IMR-90 (cell line): ENCODE measurements around the gene MACROD1. TPM values are rescaled to one million over a fixed set of nuclear protein-coding genes. Genes with fewer than 3 reads are reported as not detected.

ENCODE experiments used
- ATAC-seq: fragments of 200-7000 bp; cut with Tn5 transposase; 2 replicates; pipeline ENCODE4 v1.9.1; 2020; ENCODE audit warnings: low read depth, mild to moderate bottlenecking, moderate library complexity
- BruUV-seq: library from RNA; stranded (reverse); fragments of 400-500 nt; replicated peaks from 2 replicates; lab custom pipeline; 2021; lab: Mats Ljungman, UMichigan
- CTCF ChIA-PET: fragments of 300-600 bp; formaldehyde crosslinking; extraction: SDS; loops from one replicate; lab custom pipeline; 2021; ENCODE audit warnings: antibody characterized with exemption; lab: Yijun Ruan, JAX
- POLR2A ChIA-PET: fragments of 300-600 bp; sonication (Branson Sonifier 250); formaldehyde crosslinking; loops from one replicate; lab custom pipeline; 2022; ENCODE audit warnings: antibody characterized with exemption; ENCODE audit not compliant: unreplicated experiment; lab: Charles Lee
- DNase-seq: peaks from one replicate; pipeline ENCODE4 v3.0.0; 2013
- H2AFZ ChIP-seq: replicated peaks from 2 replicates; pipeline ENCODE3; 2013; ENCODE audit warnings: low read length, mild to moderate bottlenecking; ENCODE audit not compliant: poor library complexity
- H2AK5ac ChIP-seq: 2 replicates; pipeline ENCODE4 v1.6.1; 2013; ENCODE audit warnings: low read depth, low read length, inconsistent platforms
- H2AK9ac ChIP-seq: replicated peaks from 2 replicates; pipeline ENCODE3; 2013; ENCODE audit warnings: mild to moderate bottlenecking, low read depth, low read length, moderate library complexity; ENCODE audit not compliant: poor library complexity
- H2BK120ac ChIP-seq: 2 replicates; pipeline ENCODE4 v1.6.1; 2013; ENCODE audit warnings: low read depth, low read length, inconsistent platforms
- H2BK15ac ChIP-seq: 3 replicates; pipeline ENCODE4 v1.6.1; 2013; ENCODE audit warnings: low read depth, low read length, inconsistent platforms
- H2BK20ac ChIP-seq: 2 replicates; pipeline ENCODE4 v1.6.1; 2013; ENCODE audit warnings: low read depth, mild to moderate bottlenecking, inconsistent platforms, low read length, moderate library complexity
- H2BK5ac ChIP-seq: 2 replicates; pipeline ENCODE4 v1.6.1; 2013; ENCODE audit warnings: mild to moderate bottlenecking, low read depth, low read length, inconsistent platforms; ENCODE audit not compliant: poor library complexity, severe bottlenecking
- H3K14ac ChIP-seq: replicated peaks from 2 replicates; pipeline ENCODE4 v1.6.1; 2013; ENCODE audit warnings: low read depth, low read length, inconsistent platforms
- H3K18ac ChIP-seq: 2 replicates; pipeline ENCODE4 v1.6.1; 2013; ENCODE audit warnings: low read depth, low read length, control low read depth
- H3K23ac ChIP-seq: 2 replicates; pipeline ENCODE4 v1.6.1; 2013; ENCODE audit warnings: low read depth, low read length, inconsistent platforms
- H3K27ac ChIP-seq: 2 replicates; pipeline ENCODE4 v1.5.1; 2013; ENCODE audit warnings: mild to moderate bottlenecking, control low read depth, low read length; ENCODE audit not compliant: insufficient read depth
- H3K27me3 ChIP-seq: 2 replicates; pipeline ENCODE4 v1.6.1; 2013; ENCODE audit warnings: low read length; ENCODE audit not compliant: control insufficient read depth, insufficient read depth
- H3K36me3 ChIP-seq: 2 replicates; pipeline ENCODE4 v1.6.1; 2013; ENCODE audit warnings: low read length, mixed read lengths; ENCODE audit not compliant: control insufficient read depth, insufficient read depth
- H3K4ac ChIP-seq: 2 replicates; pipeline ENCODE4 v1.6.1; 2013; ENCODE audit warnings: low read depth, low read length, inconsistent platforms
- H3K4me1 ChIP-seq: 2 replicates; pipeline ENCODE4 v1.6.1; 2013; ENCODE audit warnings: low read length, mixed read lengths; ENCODE audit not compliant: control insufficient read depth, insufficient read depth
- H3K4me2 ChIP-seq: 2 replicates; pipeline ENCODE4 v1.6.1; 2013; ENCODE audit warnings: low read depth, mild to moderate bottlenecking, control low read depth, low read length, moderate library complexity
- H3K4me3 ChIP-seq: 2 replicates; pipeline ENCODE4 v1.5.1; 2013; ENCODE audit warnings: low read depth, mild to moderate bottlenecking, control low read depth, low read length, moderate library complexity; ENCODE audit not compliant: insufficient read depth
- H3K56ac ChIP-seq: 2 replicates; pipeline ENCODE4 v1.6.1; 2013; ENCODE audit warnings: low read length, inconsistent platforms; ENCODE audit not compliant: insufficient read depth; ENCODE audit errors: extremely low read depth
- H3K79me1 ChIP-seq, 2 experiments: 2 replicates each; pipeline ENCODE4 v1.6.1; 2013; ENCODE audit warnings: low read length in 2 of 2, inconsistent platforms in 1 of 2, low read depth in 1 of 2
- H3K9ac ChIP-seq: 2 replicates; pipeline ENCODE4 v1.6.1; 2013; ENCODE audit warnings: low read depth, low read length, control low read depth
- H3K9me1 ChIP-seq: 2 replicates; pipeline ENCODE4 v1.6.1; 2013; ENCODE audit warnings: low read length, inconsistent platforms; ENCODE audit not compliant: insufficient read depth
- H3K9me3 ChIP-seq: 2 replicates; pipeline ENCODE4 v1.6.1; 2013; ENCODE audit warnings: low read length; ENCODE audit not compliant: control insufficient read depth, insufficient read depth
- H4K20me1 ChIP-seq: 2 replicates; pipeline ENCODE4 v1.6.1; 2013; ENCODE audit warnings: low read length, inconsistent platforms; ENCODE audit not compliant: insufficient read depth
- H4K5ac ChIP-seq: 2 replicates; pipeline ENCODE4 v1.6.1; 2013; ENCODE audit warnings: mild to moderate bottlenecking, low read depth, low read length, control low read depth
- H4K8ac ChIP-seq, 2 experiments: 2 replicates each; pipeline ENCODE4 v1.6.1; 2013; ENCODE audit warnings: low read depth in 2 of 2, low read length in 2 of 2, control low read depth in 1 of 2, inconsistent platforms in 1 of 2
- H4K91ac ChIP-seq: 2 replicates; pipeline ENCODE4 v1.6.1; 2013; ENCODE audit warnings: low read depth, low read length, inconsistent platforms; ENCODE audit not compliant: insufficient read depth
- BHLHE40 ChIP-seq: fragments of 150-350 bp; IDR thresholded peaks from 2 replicates; pipeline ENCODE4 v1.6.1; 2016; ENCODE audit warnings: mild to moderate bottlenecking, low read depth, low read length
- CEBPB ChIP-seq: IDR thresholded peaks from 2 replicates; pipeline ENCODE4 v1.6.1; 2012; ENCODE audit warnings: low read depth, low read length, improper control_type of control experiment
- CHD1 ChIP-seq: IDR thresholded peaks from 2 replicates; pipeline ENCODE4 v1.6.1; 2012; ENCODE audit warnings: low read depth, low read length, improper control_type of control experiment
- FOS ChIP-seq: fragments of 150-350 bp; IDR thresholded peaks from 2 replicates; pipeline ENCODE4 v1.6.1; 2016; ENCODE audit warnings: low read depth, low read length
- MAFK ChIP-seq: IDR thresholded peaks from 2 replicates; pipeline ENCODE4 v1.6.1; 2012; ENCODE audit warnings: low read depth, low read length, improper control_type of control experiment
- MAZ ChIP-seq: IDR thresholded peaks from 2 replicates; pipeline ENCODE4 v1.6.1; 2012; ENCODE audit warnings: low read depth, mild to moderate bottlenecking, low read length, improper control_type of control experiment, moderate library complexity, borderline replicate concordance
- MXI1 ChIP-seq: IDR thresholded peaks from 2 replicates; pipeline ENCODE4 v1.6.1; 2012; ENCODE audit warnings: low read depth, mild to moderate bottlenecking, low read length, moderate library complexity, borderline replicate concordance
- NFE2L2 ChIP-seq: fragments of 150-350 bp; IDR thresholded peaks from 2 replicates; pipeline ENCODE4 v1.6.1; 2016; ENCODE audit warnings: low read depth, mild to moderate bottlenecking, low read length
- POLR2A ChIP-seq: IDR thresholded peaks from 2 replicates; pipeline ENCODE4 v1.6.1; 2012; ENCODE audit warnings: mild to moderate bottlenecking, low read depth, low read length
- RAD21 ChIP-seq: IDR thresholded peaks from 2 replicates; pipeline ENCODE4 v1.6.1; 2012; ENCODE audit warnings: low read length, improper control_type of control experiment
- RCOR1 ChIP-seq: IDR thresholded peaks from 2 replicates; pipeline ENCODE4 v1.6.1; 2012; ENCODE audit warnings: mild to moderate bottlenecking, low read length, improper control_type of control experiment; ENCODE audit not compliant: insufficient replicate concordance
- RFX5 ChIP-seq: IDR thresholded peaks from 2 replicates; pipeline ENCODE4 v1.8.0; 2012; ENCODE audit warnings: low read depth, mild to moderate bottlenecking, low read length, moderate library complexity
- SMC3 ChIP-seq: fragments of 150-350 bp; IDR thresholded peaks from 2 replicates; pipeline ENCODE4 v1.6.1; 2016; ENCODE audit warnings: low read depth, mild to moderate bottlenecking, antibody characterized with exemption, low read length, moderate library complexity
- WGBS, 2 experiments: methylation state at CpG; one replicate each; pipeline versions ENCODE4 v1.1.5 to v1.1.7; 2013; ENCODE audit warnings: missing lambda C conversion rate in 2 of 2; ENCODE audit not compliant: insufficient read length in 1 of 2; ENCODE audit errors: extremely low coverage in 2 of 2; 5-methylcytosine and 5-hydroxymethylcytosine counted together
- dilution Hi-C: fragments of 300-500 bp; cut with HindIII; formaldehyde crosslinking; loops from one replicate; pipeline ENCODE4 v1.14.3; 2018; ENCODE audit warnings: low sequenced_read_pairs; ENCODE audit not compliant: unreplicated experiment
- in situ Hi-C: fragments of 300-500 bp; cut with MboI; formaldehyde crosslinking; loops from 3 replicates; pipeline ENCODE4 v1.14.3; 2019; ENCODE audit warnings: low sequenced_read_pairs, inconsistent platforms, mixed read lengths
- intact Hi-C: fragments of 100-400 bp; cut with micrococcal nuclease; formaldehyde crosslinking; loops from 2 replicates; pipeline ENCODE4 v1.10.0; 2022
- polyA plus RNA-seq, 3 experiments: library from polyadenylated mRNA; depleted of rRNA; stranded (reverse); fragments of >200 nt; gene quantifications; 2 replicates each; pipeline ENCODE4 v1.2.3, GENCODE V29; 2012; ENCODE audit warnings: low replicate concordance in 1 of 3
- total RNA-seq: library from RNA; depleted of rRNA; stranded (reverse); fragments of >200 nt; gene quantifications from 2 replicates; pipeline ENCODE4 v1.2.3, GENCODE V29; 2012
- TF ChIP-seq, protein P1 (sequence below): fragments of 150-350 bp; IDR thresholded peaks from 2 replicates; pipeline ENCODE4 v1.6.1; 2017; ENCODE audit warnings: mild to moderate bottlenecking, antibody characterized with exemption, low read length, low read depth
- TF ChIP-seq, protein P2 (sequence below): fragments of 150-350 bp; IDR thresholded peaks from 2 replicates; pipeline ENCODE4 v1.6.1; 2016; ENCODE audit warnings: low read depth, mild to moderate bottlenecking, low read length, moderate library complexity, borderline replicate concordance
- TF ChIP-seq, protein P3 (sequence below): conservative IDR thresholded peaks from 2 replicates; pipeline ENCODE4 v1.5.1; 2012; ENCODE audit warnings: mild to moderate bottlenecking, low read depth, low read length, improper control_type of control experiment

MACROD1 gene
- total and polyA plus RNA-seq, 2 of the 4 experiments (the other 2 are of a cell fraction), result 2.5 to 9.3 TPM

DNA sequence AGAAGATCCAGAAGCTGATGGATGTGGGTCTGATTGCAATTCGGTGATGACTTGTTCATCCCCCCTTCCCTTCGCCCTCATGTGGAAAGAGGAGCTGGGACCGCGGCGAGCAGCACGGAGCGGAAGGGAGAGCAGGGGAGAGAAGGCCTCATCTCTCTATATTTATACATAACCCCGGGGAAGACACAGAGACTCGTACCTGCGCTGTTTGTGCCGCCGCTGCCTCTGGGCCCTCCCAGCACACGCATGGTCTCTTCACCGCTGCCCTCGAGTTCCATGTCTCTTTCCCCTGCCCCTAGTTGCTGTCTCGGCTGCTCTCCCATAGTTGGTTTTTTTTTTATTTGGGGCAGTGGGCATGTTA lies 38.1 kb upstream of the MACROD1 start:
- ChIA-PET POLR2A (interaction anchor here (0.6 kb wide), 1 partner anchor 97 kb away, joined by 5 read pairs; no protein-coding TSS in a partner anchor), CTCF (interaction anchor here (0.6 to 2.0 kb wide), 10 partner anchors 11 to 151 kb away, joined by 3 to 12 read pairs (median 6); partner anchors contain the start of genes ESRRA and FKBP2)
- dilution Hi-C loops, result no loop called here

More for the DNA sequence above, 38.1 kb upstream of the MACROD1 start:
- Histone ChIP-seq H3K27me3 (no peaks in the 10 kb centered on the region), H3K4me1 (peaks cover 10% of the 10 kb centered on the region), H4K20me1 (peaks cover 13% of the 10 kb centered on the region; the same call in 1 of the 2 replicates), H3K9me3 (no peaks in the 10 kb centered on the region), H3K9ac (no peak overlapping the region), H2BK15ac (no peak overlapping the region), H3K18ac (no peak overlapping the region), H4K5ac (no peak overlapping the region), H2AFZ (no peak overlapping the region), H4K8ac (no peak overlapping the region), H2BK120ac (no peak overlapping the region), H3K14ac (no peak overlapping the region), H3K79me1 (peaks cover 0 to 44% of the 10 kb centered on the region in 2 experiments; a peak in 3 of 4 replicates), H3K36me3 (peaks cover 56% of the 10 kb centered on the region), H3K56ac (no peak overlapping the region), H3K27ac (no peak overlapping the region), H3K4me3 (no peak overlapping the region), H3K4ac (no peak overlapping the region; the same call in 1 of the 2 replicates), H2AK9ac (no peak overlapping the region), H2BK5ac (no peak overlapping the region), H3K9me1 (no peaks in the 10 kb centered on the region), H2AK5ac (no peak overlapping the region), H2BK20ac (no peak overlapping the region), H3K4me2 (no peak overlapping the region), H3K23ac (no peak overlapping the region), H4K91ac (no peak overlapping the region)
- TF ChIP-seq, protein P1, sequence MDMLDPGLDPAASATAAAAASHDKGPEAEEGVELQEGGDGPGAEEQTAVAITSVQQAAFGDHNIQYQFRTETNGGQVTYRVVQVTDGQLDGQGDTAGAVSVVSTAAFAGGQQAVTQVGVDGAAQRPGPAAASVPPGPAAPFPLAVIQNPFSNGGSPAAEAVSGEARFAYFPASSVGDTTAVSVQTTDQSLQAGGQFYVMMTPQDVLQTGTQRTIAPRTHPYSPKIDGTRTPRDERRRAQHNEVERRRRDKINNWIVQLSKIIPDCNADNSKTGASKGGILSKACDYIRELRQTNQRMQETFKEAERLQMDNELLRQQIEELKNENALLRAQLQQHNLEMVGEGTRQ, result no peak
- no peak for TF ChIP-seq MAZ
- no peak for TF ChIP-seq BHLHE40
- TF ChIP-seq CHD1, result no peak
- no peak for TF ChIP-seq RFX5
- no peak for TF ChIP-seq NFE2L2
- TF ChIP-seq, protein P2, sequence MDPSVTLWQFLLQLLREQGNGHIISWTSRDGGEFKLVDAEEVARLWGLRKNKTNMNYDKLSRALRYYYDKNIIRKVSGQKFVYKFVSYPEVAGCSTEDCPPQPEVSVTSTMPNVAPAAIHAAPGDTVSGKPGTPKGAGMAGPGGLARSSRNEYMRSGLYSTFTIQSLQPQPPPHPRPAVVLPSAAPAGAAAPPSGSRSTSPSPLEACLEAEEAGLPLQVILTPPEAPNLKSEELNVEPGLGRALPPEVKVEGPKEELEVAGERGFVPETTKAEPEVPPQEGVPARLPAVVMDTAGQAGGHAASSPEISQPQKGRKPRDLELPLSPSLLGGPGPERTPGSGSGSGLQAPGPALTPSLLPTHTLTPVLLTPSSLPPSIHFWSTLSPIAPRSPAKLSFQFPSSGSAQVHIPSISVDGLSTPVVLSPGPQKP, result no peak
- TF ChIP-seq FOS, result no peak
- TF ChIP-seq RAD21, result no peak
- TF ChIP-seq, protein P3, sequence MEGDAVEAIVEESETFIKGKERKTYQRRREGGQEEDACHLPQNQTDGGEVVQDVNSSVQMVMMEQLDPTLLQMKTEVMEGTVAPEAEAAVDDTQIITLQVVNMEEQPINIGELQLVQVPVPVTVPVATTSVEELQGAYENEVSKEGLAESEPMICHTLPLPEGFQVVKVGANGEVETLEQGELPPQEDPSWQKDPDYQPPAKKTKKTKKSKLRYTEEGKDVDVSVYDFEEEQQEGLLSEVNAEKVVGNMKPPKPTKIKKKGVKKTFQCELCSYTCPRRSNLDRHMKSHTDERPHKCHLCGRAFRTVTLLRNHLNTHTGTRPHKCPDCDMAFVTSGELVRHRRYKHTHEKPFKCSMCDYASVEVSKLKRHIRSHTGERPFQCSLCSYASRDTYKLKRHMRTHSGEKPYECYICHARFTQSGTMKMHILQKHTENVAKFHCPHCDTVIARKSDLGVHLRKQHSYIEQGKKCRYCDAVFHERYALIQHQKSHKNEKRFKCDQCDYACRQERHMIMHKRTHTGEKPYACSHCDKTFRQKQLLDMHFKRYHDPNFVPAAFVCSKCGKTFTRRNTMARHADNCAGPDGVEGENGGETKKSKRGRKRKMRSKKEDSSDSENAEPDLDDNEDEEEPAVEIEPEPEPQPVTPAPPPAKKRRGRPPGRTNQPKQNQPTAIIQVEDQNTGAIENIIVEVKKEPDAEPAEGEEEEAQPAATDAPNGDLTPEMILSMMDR, result no peak
- TF ChIP-seq POLR2A, result no peak
- TF ChIP-seq CEBPB, result no peak
- no peak for TF ChIP-seq RCOR1
- no peak for TF ChIP-seq MXI1
- no peak for TF ChIP-seq MAFK
- TF ChIP-seq SMC3, result no peak
- no CpG with 5 or more reads among the region's 16 CpGs for WGBS, 2 experiments
- DNase-seq (no peak), ATAC-seq (no peak)
- in situ Hi-C loops (loop anchor here (5.0 kb wide), 1 partner anchor 98 kb away; the partner anchor contains the start of gene CATSPERZ), intact Hi-C loops (loop anchor here (1.0 to 10.0 kb wide), 2 partner anchors 97 to 451 kb away; no protein-coding TSS in a partner anchor)
- BruUV-seq, result TSS peak; percentile 96
